GM12878 (cell line): Measurements from ENCODE around the gene IGFLR1. TPM values are rescaled to one million over a fixed set of nuclear protein-coding genes. Genes with fewer than 3 reads are reported as not detected.

Experiments used
- CHD4 ChIP-seq: fragments of 200-600 bp; sonication (generic); IDR thresholded peaks from 2 replicates; pipeline ENCODE4 v1.6.1; 2016; ENCODE audit warnings: mild to moderate bottlenecking
- CUX1 ChIP-seq: IDR thresholded peaks from 2 replicates; pipeline ENCODE4 v1.6.1; 2012; ENCODE audit warnings: improper control_type of control experiment, low read depth, low read length; ENCODE audit not compliant: insufficient replicate concordance
- EZH2 ChIP-seq: IDR thresholded peaks from 2 replicates; pipeline ENCODE4 v1.6.1; 2012; ENCODE audit warnings: low read depth, mild to moderate bottlenecking, control low read depth, inconsistent platforms, low read length, borderline replicate concordance; ENCODE audit not compliant: control insufficient read depth
- PKNOX1 ChIP-seq: fragments of 450-650 bp; IDR thresholded peaks from 2 replicates; pipeline ENCODE4 v1.6.1; 2016; ENCODE audit warnings: mild to moderate bottlenecking
- SIN3A ChIP-seq: IDR thresholded peaks from 2 replicates; pipeline ENCODE4 v1.6.1; 2012; ENCODE audit warnings: low read depth, low read length, improper control_type of control experiment
- SMAD1 ChIP-seq: fragments of 450-650 bp; IDR thresholded peaks from 2 replicates; pipeline ENCODE4 v1.6.1; 2018; ENCODE audit warnings: mild to moderate bottlenecking, low read depth; ENCODE audit not compliant: partially characterized antibody
- polyA plus RNA-seq, 11 experiments: library from polyadenylated mRNA; depleted of rRNA in 4 of 11; unstranded in 6 of 11; stranded (reverse) in 5 of 11; fragments of >200 nt; fragmentation: Nextera tagmentation in 4 of 11; fragmentation: Illumina TruSeq in 1 of 11; extraction: Ambion mirVana in 4 of 11; extraction: Trizol in 1 of 11; gene quantifications; 1 replicate in 1 of 11; 2 replicates in 10 of 11; pipeline versions ENCODE4 v1.2.1 to v1.2.3, GENCODE V29; 2011 to 2016; ENCODE audit warnings: inconsistent platforms in 2 of 11, missing spikeins in 2 of 11, low read depth in 1 of 11
- total RNA-seq, 4 experiments: library from RNA; depleted of rRNA in 3 of 4; stranded (reverse); fragments of >200 nt in 3 of 4; fragmentation: Illumina TruSeq in 1 of 4; extraction: Trizol in 1 of 4; gene quantifications; 2 replicates each; pipeline versions ENCODE4 v1.2.1 to v1.2.3, GENCODE V29; 2013 to 2021
- TF ChIP-seq, protein P1 (sequence below): fragments of 450-650 bp; IDR thresholded peaks from 2 replicates; pipeline ENCODE4 v1.6.1; 2017; ENCODE audit warnings: low read depth, mild to moderate bottlenecking, moderate library complexity

The IGFLR1 gene
- total and polyA plus RNA-seq, 10 of the 15 experiments (the other 5 are each of a cell fraction or from before 2014, with no cell fraction given), result 2.5 to 39.9 (median 24.8) TPM

GRCh38 chr19:35748106-35749020 lies 6.1 kb upstream of the IGFLR1 start, which contains the start of gene LIN37 (continued):
- TF ChIP-seq, protein P1, sequence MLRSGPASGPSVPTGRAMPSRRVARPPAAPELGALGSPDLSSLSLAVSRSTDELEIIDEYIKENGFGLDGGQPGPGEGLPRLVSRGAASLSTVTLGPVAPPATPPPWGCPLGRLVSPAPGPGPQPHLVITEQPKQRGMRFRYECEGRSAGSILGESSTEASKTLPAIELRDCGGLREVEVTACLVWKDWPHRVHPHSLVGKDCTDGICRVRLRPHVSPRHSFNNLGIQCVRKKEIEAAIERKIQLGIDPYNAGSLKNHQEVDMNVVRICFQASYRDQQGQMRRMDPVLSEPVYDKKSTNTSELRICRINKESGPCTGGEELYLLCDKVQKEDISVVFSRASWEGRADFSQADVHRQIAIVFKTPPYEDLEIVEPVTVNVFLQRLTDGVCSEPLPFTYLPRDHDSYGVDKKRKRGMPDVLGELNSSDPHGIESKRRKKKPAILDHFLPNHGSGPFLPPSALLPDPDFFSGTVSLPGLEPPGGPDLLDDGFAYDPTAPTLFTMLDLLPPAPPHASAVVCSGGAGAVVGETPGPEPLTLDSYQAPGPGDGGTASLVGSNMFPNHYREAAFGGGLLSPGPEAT, result peak; percentile 83
- peak; percentile 78; the same call in 1 of the 2 replicates for TF ChIP-seq SIN3A
- no peak for TF ChIP-seq SMAD1
- no peak for TF ChIP-seq EZH2
- no peak for TF ChIP-seq CUX1
- TF ChIP-seq PKNOX1, result peak; percentile 99
- TF ChIP-seq CHD4, result no peak
